Measurements from ENCODE around the gene KCNH4. TPM values are rescaled to one million over a fixed set of nuclear protein-coding genes. Genes with fewer than 3 reads are reported as not detected.

The KCNH4 gene
- total RNA-seq, 1 experiment from 2014 or later: not detected

GRCh38 chr17:42120770-42121769, 59.9 kb downstream of the KCNH4 start, which contains the start of gene KAT2A:
TSS of gene KAT2A (minus strand) at chr17:42121367. CDS start at chr17:42121304, 63 bp downstream.
- no peak within 1 kb of the TSS for H2AFZ ChIP-seq (ENCODE audit: low read depth, low read length, poor library complexity, severe bottlenecking)
- peak within 1 kb of the TSS; percentile 87 for H3K9ac ChIP-seq (ENCODE audit: low read length)
- ATAC-seq (peak; percentile 92), DNase-seq (ENCODE audit: low read depth, low spot score) (peak; percentile 53)
- peaks cover 5 to 22% of the 10 kb centered on the region in 2 experiments for H3K36me3 ChIP-seq (ENCODE audit: control insufficient read depth in 1 of 2, insufficient read depth in 2 of 2, low read length in 2 of 2)
- no TSS peak for BruUV-seq (replicated peaks)
- no peaks in the 10 kb centered on the region for H3K9me2 ChIP-seq (ENCODE audit: insufficient read depth)
- H3K4me3 ChIP-seq (replicated peaks in 1 of 2; ENCODE audit: low read depth in 1 of 2, low read length in 2 of 2): peak within 1 kb of the TSS; percentile 55 to 68
- no peaks in the 10 kb centered on the region for H4K20me1 ChIP-seq (ENCODE audit: insufficient read depth)
- H3K27me3 ChIP-seq (ENCODE audit: insufficient read depth, low read length): no peaks in the 10 kb centered on the region
- H3K4me1 ChIP-seq (ENCODE audit: control insufficient read depth in 1 of 2, insufficient read depth in 2 of 2, low read length in 2 of 2): peaks cover 5 to 24% of the 10 kb centered on the region in 2 experiments; a peak in 3 of 4 replicates
- no peaks in the 10 kb centered on the region for H3K9me3 ChIP-seq (ENCODE audit: control insufficient read depth in 1 of 2, insufficient read depth in 1 of 2, low read depth in 1 of 2, low read length in 2 of 2)
- peak within 1 kb of the TSS; percentile 94 for H3K4me2 ChIP-seq (ENCODE audit: low read length)
- intact Hi-C loops (cut with micrococcal nuclease): no loop called here
- H3K27ac ChIP-seq (ENCODE audit: low read depth, low read length): peak within 1 kb of the TSS; percentile 57
- no peaks in the 10 kb centered on the region for H3K79me2 ChIP-seq (ENCODE audit: insufficient read depth, low read length)
- TF ChIP-seq ZFX (IDR thresholded peaks at IDR 0.05): peak; percentile 86; the same call in 1 of the 2 replicates
- TF ChIP-seq POLR2AphosphoS5 (IDR thresholded peaks at IDR 0.05; ENCODE audit: low read depth, low read length): peak; percentile 90
- no peak for TF ChIP-seq CBX3 (IDR thresholded peaks at IDR 0.05; ENCODE audit: low read depth)
- TF ChIP-seq POLR2A (IDR thresholded peaks at IDR 0.05; ENCODE audit: borderline replicate concordance, extremely low read depth, insufficient read depth, insufficient read length): peak; percentile 63
- TF ChIP-seq YY1 (IDR thresholded peaks at IDR 0.05; ENCODE audit: extremely low read depth, insufficient replicate concordance, low read depth, low read length): peak; percentile 45
- peak; percentile 84; the same call in 1 of the 2 replicates for TF ChIP-seq MAX (IDR thresholded peaks at IDR 0.05)
- POLR2A ChIA-PET: no interaction called here
- RAD21 ChIA-PET (ENCODE audit: low non-redundant PET in 1 of 2, low total read pairs in 2 of 2, uncharacterized antibody in 2 of 2, unreplicated experiment in 2 of 2): interaction anchor here (0.6 to 0.7 kb wide), 3 partner anchors 9 to 384 kb away, joined by 3 to 6 read pairs (median 3); partner anchors contain the start of gene DHX58 (in 1 of the 2)
- CTCF ChIA-PET: interaction anchor here (0.7 to 1.7 kb wide), 5 partner anchors 20 to 406 kb away, joined by 3 to 5 read pairs (median 3); partner anchors contain the start of gene NKIRAS2

Data from HCT116 (cell line).